K562 (cell line): ENCODE results near the gene PRAMEF20. TPM values are rescaled to one million over a fixed set of nuclear protein-coding genes. Genes with fewer than 3 reads are reported as not detected.

Source experiments
- ATAC-seq: fragments of 200-7000 bp; cut with Tn5 transposase; 3 replicates; pipeline ENCODE4 v1.9.1; 2020; ENCODE audit warnings: moderate library complexity
- BruUV-seq: library from RNA; stranded (reverse); fragments of 400-500 nt; replicated peaks from 2 replicates; lab custom pipeline; 2021; lab: Mats Ljungman, UMichigan
- CTCF ChIA-PET: fragments of 300-600 bp; formaldehyde crosslinking; extraction: SDS; loops from one replicate; lab custom pipeline; 2021; ENCODE audit warnings: low intra/inter-chr PET ratio; lab: Yijun Ruan, JAX
- POLR2A ChIA-PET: fragments of 300-600, 350-650 bp; sonication (Branson Sonifier 250); formaldehyde crosslinking; extraction: SDS; loops from one replicate; lab custom pipeline; 2021; ENCODE audit warnings: antibody characterized with exemption, inconsistent platforms; lab: Yijun Ruan, JAX
- DNase-seq, 4 experiments: peaks; one replicate each; pipeline versions ENCODE4 v3.0.0 to v3.0.0-alpha.2; 2011 to 2018; ENCODE audit warnings: low spot score in 3 of 4, mixed read lengths in 3 of 4; ENCODE audit errors: extremely low read depth in 1 of 4
- FAIRE-seq: peaks from 2 replicates; lab custom pipeline; 2011; peaks lifted over from hg19 to GRCh38; lab: Jason Lieb, UNC
- H2AFZ ChIP-seq: 2 replicates; pipeline ENCODE4 v1.6.0; 2011; ENCODE audit warnings: low read depth, low read length, control low read depth, inconsistent platforms
- H3K27ac ChIP-seq: fragments of 200-600 bp; 3 replicates; pipeline ENCODE4 v1.8.0; 2011; ENCODE audit warnings: low read depth, mild to moderate bottlenecking, control low read depth, inconsistent platforms, low read length, moderate library complexity, mixed read lengths; ENCODE audit errors: extremely low read depth
- H3K27me3 ChIP-seq, 2 experiments: fragments of 300-600 bp in 1 of 2; 2 replicates in 1 of 2; 3 replicates in 1 of 2; pipeline versions ENCODE4 v1.6.0 to v1.8.0; 2011; ENCODE audit warnings: inconsistent platforms in 2 of 2, low read length in 2 of 2, mild to moderate bottlenecking in 1 of 2, mixed read lengths in 1 of 2, moderate library complexity in 1 of 2; ENCODE audit not compliant: control insufficient read depth in 2 of 2, insufficient read depth in 2 of 2
- H3K36me3 ChIP-seq: fragments of 300-600 bp; 3 replicates; pipeline ENCODE4 v1.8.0; 2011; ENCODE audit warnings: mild to moderate bottlenecking, low read length, inconsistent platforms; ENCODE audit not compliant: control insufficient read depth, insufficient read depth
- H3K4me1 ChIP-seq, 2 experiments: fragments of 200-600 bp in 1 of 2; replicated peaks in 1 of 2; 2 replicates in 1 of 2; 3 replicates in 1 of 2; pipeline versions ENCODE4 v1.5.1 to v1.8.0; 2011; ENCODE audit warnings: inconsistent platforms in 2 of 2, low read length in 2 of 2, mild to moderate bottlenecking in 1 of 2, mixed read lengths in 1 of 2, moderate library complexity in 1 of 2; ENCODE audit not compliant: control insufficient read depth in 2 of 2, insufficient read depth in 2 of 2
- H3K4me2 ChIP-seq: 2 replicates; pipeline ENCODE4 v1.6.1; 2011; ENCODE audit warnings: low read length, control low read depth, inconsistent platforms, mixed read lengths; ENCODE audit not compliant: insufficient read depth
- H3K4me3 ChIP-seq: fragments of 200-600 bp; sonication (generic), shearing (Covaris generic); 2 replicates; pipeline ENCODE4 v1.5.1; 2016; ENCODE audit warnings: control low read depth, inconsistent platforms
- H3K79me2 ChIP-seq: fragments of 200-600 bp; 3 replicates; pipeline ENCODE4 v1.8.0; 2011; ENCODE audit warnings: low read length, inconsistent platforms; ENCODE audit not compliant: control insufficient read depth, insufficient read depth
- H3K9ac ChIP-seq, 2 experiments: 2 replicates each; pipeline versions ENCODE4 v1.6.0 to v1.6.1; 2011; ENCODE audit warnings: low read depth in 2 of 2, low read length in 2 of 2, control low read depth in 1 of 2, inconsistent platforms in 1 of 2, mild to moderate bottlenecking in 1 of 2, mixed read lengths in 1 of 2; ENCODE audit not compliant: insufficient read depth in 1 of 2
- H3K9me1 ChIP-seq: one replicate; pipeline ENCODE4 v1.6.0; 2011; ENCODE audit warnings: inconsistent platforms, mild to moderate bottlenecking, low read length, moderate library complexity; ENCODE audit not compliant: control insufficient read depth, insufficient read depth
- H3K9me3 ChIP-seq: replicated peaks from 2 replicates; pipeline ENCODE4 v1.5.1; 2011; ENCODE audit warnings: low read depth, low read length, inconsistent platforms; ENCODE audit not compliant: control insufficient read depth, insufficient read depth
- H4K20me1 ChIP-seq: replicated peaks from 2 replicates; pipeline ENCODE4 v1.6.1; 2011; ENCODE audit warnings: low read length, inconsistent platforms, mixed read lengths; ENCODE audit not compliant: control insufficient read depth, insufficient read depth
- CGGBP1 ChIP-seq: fragments of 250-450 bp; sonication (Bioruptor Pico); IDR thresholded peaks from 2 replicates; pipeline ENCODE4 v1.9.0; 2021; ENCODE audit warnings: mild to moderate bottlenecking
- ETS2 ChIP-seq: IDR thresholded peaks from 2 replicates; pipeline ENCODE4 v1.6.1; 2016; ENCODE audit warnings: borderline replicate concordance, missing genetic modification characterization, mild to moderate bottlenecking, moderate library complexity, missing compliant biosample characterization; ENCODE audit not compliant: poor library complexity, severe bottlenecking
- GABPB2 ChIP-seq: fragments of 250-450 bp; sonication (Bioruptor Pico); conservative IDR thresholded peaks from 2 replicates; pipeline ENCODE4 v1.5.1; 2021; ENCODE audit warnings: mild to moderate bottlenecking
- GTF2E2 ChIP-seq: fragments of 200-800 bp; sonication (Bioruptor generic); IDR thresholded peaks from 2 replicates; pipeline ENCODE4 v1.6.1; 2016; ENCODE audit warnings: missing genetic modification characterization, missing compliant biosample characterization
- HMGXB4 ChIP-seq: sonication (generic); formaldehyde crosslinking; IDR thresholded peaks from 2 replicates; pipeline ENCODE4 v1.8.1; 2023; ENCODE audit warnings: mild to moderate bottlenecking, missing genetic modification reagents
- MAFG ChIP-seq: fragments of 450-650 bp; conservative IDR thresholded peaks from 2 replicates; pipeline ENCODE4 v1.6.1; 2016; ENCODE audit warnings: missing genetic modification characterization, missing compliant biosample characterization
- MEF2A ChIP-seq: IDR thresholded peaks from 2 replicates; pipeline ENCODE4 v1.6.1; 2011; ENCODE audit warnings: low read depth, mild to moderate bottlenecking, low read length, moderate library complexity; ENCODE audit not compliant: control insufficient read depth
- PKNOX1 ChIP-seq: fragments of 450-650 bp; IDR thresholded peaks from 2 replicates; pipeline ENCODE4 v1.6.1; 2016
- RB1 ChIP-seq: fragments of 450-650 bp; IDR thresholded peaks from 2 replicates; pipeline ENCODE4 v1.6.1; 2017; ENCODE audit warnings: low read depth, mild to moderate bottlenecking
- RCOR1 ChIP-seq, 2 experiments: IDR thresholded peaks; 2 replicates each; pipeline ENCODE4 v1.6.1; 2012; ENCODE audit warnings: low read depth in 2 of 2, low read length in 2 of 2, borderline replicate concordance in 1 of 2, improper control_type of control experiment in 1 of 2
- ZBTB1 ChIP-seq: sonication (generic); formaldehyde crosslinking; IDR thresholded peaks from 2 replicates; pipeline ENCODE4 v1.8.1; 2023; ENCODE audit warnings: missing genetic modification reagents, low read depth, mild to moderate bottlenecking, borderline replicate concordance
- ZNF57 ChIP-seq: fragments of 450-650 bp; formaldehyde crosslinking; IDR thresholded peaks from 2 replicates; pipeline ENCODE4 v1.4.0; 2020; ENCODE audit warnings: mild to moderate bottlenecking, moderate library complexity
- WGBS: fragments of 100-300 bp; shearing (Covaris generic); methylation state at CpG from one replicate; pipeline ENCODE4 v1.1.6; 2016; ENCODE audit warnings: low coverage, mixed read lengths; ENCODE audit not compliant: insufficient coverage; ENCODE audit errors: missing lambda C conversion rate; 5-methylcytosine and 5-hydroxymethylcytosine counted together
- in situ Hi-C: fragments of 300-500 bp; cut with MboI; formaldehyde crosslinking; loops from 4 replicates; pipeline ENCODE4 v1.15.0; 2018; ENCODE audit warnings: inconsistent platforms, mixed read lengths
- intact Hi-C: fragments of 100-400 bp; cut with micrococcal nuclease; formaldehyde crosslinking; loops from 2 replicates; pipeline ENCODE4 v1.14.2; 2022
- polyA plus RNA-seq, 8 experiments: library from polyadenylated mRNA; depleted of rRNA in 4 of 8; stranded (reverse) in 5 of 8; unstranded in 3 of 8; fragments of >200 nt; fragmentation: Nextera tagmentation in 2 of 8; fragmentation: Illumina TruSeq in 1 of 8; extraction: Ambion mirVana in 2 of 8; extraction: Trizol in 1 of 8; gene quantifications; 2 replicates each; pipeline versions ENCODE4 v1.2.1 to v1.2.3, GENCODE V29; 2011 to 2014; ENCODE audit warnings: inconsistent platforms in 1 of 8, missing spikeins in 1 of 8
- total RNA-seq, 7 experiments: library from RNA; depleted of rRNA in 6 of 7; stranded (reverse); fragments of >200 nt in 6 of 7; fragmentation: Illumina TruSeq in 2 of 7; extraction: Trizol in 2 of 7; gene quantifications; 2 replicates each; pipeline versions ENCODE4 v1.2.1 to v1.2.3, GENCODE V29; 2011 to 2021; ENCODE audit warnings: low replicate concordance in 1 of 7
- TF ChIP-seq, protein P1 (sequence below): fragments of 250-450 bp; sonication (Bioruptor Pico); IDR thresholded peaks from 2 replicates; pipeline ENCODE4 v1.8.0; 2022; ENCODE audit warnings: moderate library complexity, mild to moderate bottlenecking, inconsistent platforms
- TF ChIP-seq, protein P2 (sequence below): fragments of 150-350 bp; conservative IDR thresholded peaks from 2 replicates; pipeline ENCODE4 v1.6.1; 2014; ENCODE audit warnings: low read length

Gene PRAMEF20
- total and polyA plus RNA-seq, 9 of the 15 experiments (the other 6 are each of a cell fraction or from before 2014, with no cell fraction given): not detected

- no peak for TF ChIP-seq PKNOX1
- no peak for TF ChIP-seq HMGXB4 (CRISPR knock-in tag)
- TF ChIP-seq, protein P1, sequence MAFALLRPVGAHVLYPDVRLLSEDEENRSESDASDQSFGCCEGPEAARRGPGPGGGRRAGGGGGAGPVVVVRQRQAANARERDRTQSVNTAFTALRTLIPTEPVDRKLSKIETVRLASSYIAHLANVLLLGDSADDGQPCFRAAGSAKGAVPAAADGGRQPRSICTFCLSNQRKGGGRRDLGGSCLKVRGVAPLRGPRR (CRISPR knock-in tag): no peak
Observed at GRCh38 chr1:13456904-13457532, 46.8 kb downstream of the PRAMEF20 start (continued).

- ATAC-seq (no peak), FAIRE-seq (no peak), DNase-seq (no peak)
- no TSS peak for BruUV-seq
- Histone ChIP-seq H3K27ac (no peak overlapping the region), H3K4me1 (no peaks in the 10 kb centered on the region), H3K4me2 (no peak overlapping the region), H2AFZ (no peak overlapping the region), H3K4me3 (no peak overlapping the region), H3K9ac (no peak overlapping the region), H3K36me3 (no peaks in the 10 kb centered on the region), H4K20me1 (no peaks in the 10 kb centered on the region; the same call in 1 of the 2 replicates), H3K79me2 (no peaks in the 10 kb centered on the region), H3K9me3 (no peaks in the 10 kb centered on the region), H3K27me3 (peaks cover 2 to 24% of the 10 kb centered on the region in 2 experiments; a peak in 3 of 5 replicates), H3K9me1 (no peaks in the 10 kb centered on the region)
- ChIA-PET POLR2A (interaction anchor here (0.7 kb wide), 1 partner anchor 600 kb away, joined by 3 read pairs; no protein-coding TSS in a partner anchor), CTCF (no interaction called here)
- in situ Hi-C loops (no loop called here), intact Hi-C loops (no loop called here)
- TF ChIP-seq MEF2A: no peak
- TF ChIP-seq CGGBP1 (CRISPR knock-in tag): no peak
- TF ChIP-seq, protein P2, sequence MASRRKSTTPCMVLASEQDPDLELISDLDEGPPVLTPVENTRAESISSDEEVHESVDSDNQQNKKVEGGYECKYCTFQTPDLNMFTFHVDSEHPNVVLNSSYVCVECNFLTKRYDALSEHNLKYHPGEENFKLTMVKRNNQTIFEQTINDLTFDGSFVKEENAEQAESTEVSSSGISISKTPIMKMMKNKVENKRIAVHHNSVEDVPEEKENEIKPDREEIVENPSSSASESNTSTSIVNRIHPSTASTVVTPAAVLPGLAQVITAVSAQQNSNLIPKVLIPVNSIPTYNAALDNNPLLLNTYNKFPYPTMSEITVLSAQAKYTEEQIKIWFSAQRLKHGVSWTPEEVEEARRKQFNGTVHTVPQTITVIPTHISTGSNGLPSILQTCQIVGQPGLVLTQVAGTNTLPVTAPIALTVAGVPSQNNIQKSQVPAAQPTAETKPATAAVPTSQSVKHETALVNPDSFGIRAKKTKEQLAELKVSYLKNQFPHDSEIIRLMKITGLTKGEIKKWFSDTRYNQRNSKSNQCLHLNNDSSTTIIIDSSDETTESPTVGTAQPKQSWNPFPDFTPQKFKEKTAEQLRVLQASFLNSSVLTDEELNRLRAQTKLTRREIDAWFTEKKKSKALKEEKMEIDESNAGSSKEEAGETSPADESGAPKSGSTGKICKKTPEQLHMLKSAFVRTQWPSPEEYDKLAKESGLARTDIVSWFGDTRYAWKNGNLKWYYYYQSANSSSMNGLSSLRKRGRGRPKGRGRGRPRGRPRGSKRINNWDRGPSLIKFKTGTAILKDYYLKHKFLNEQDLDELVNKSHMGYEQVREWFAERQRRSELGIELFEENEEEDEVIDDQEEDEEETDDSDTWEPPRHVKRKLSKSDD: no peak
- no peak for TF ChIP-seq GABPB2
- no peak for TF ChIP-seq GTF2E2 (tag)
- no peak for TF ChIP-seq MAFG (tag)
- no peak for TF ChIP-seq RB1
- TF ChIP-seq ZBTB1 (CRISPR knock-in tag): no peak
- no peak for TF ChIP-seq ZNF57 (CRISPR knock-in tag)
- no peak for TF ChIP-seq RCOR1 (IDR thresholded peaks at IDR 0.05; ENCODE audit: borderline replicate concordance in 1 of 2, low read depth in 2 of 2, low read length in 2 of 2)
- no peak for TF ChIP-seq ETS2 (tag)
- 0% methylated on average over 2 of the region's 2 CpGs for WGBS
Observed at GRCh38 chr1:13461977-13462376, 51.7 kb downstream of the PRAMEF20 start.
